GM18508 (cell line): Measurements from ENCODE around the gene BABAM2.
"Not testable (repeated sequence)": the region's sequence is repeated elsewhere in the genome, so short reads cannot be mapped to it uniquely, and the experiment has no call there.

Source experiments
- ATAC-seq: cut with Tn5 transposase; IDR thresholded peaks from one replicate; pipeline ENCODE4 v1.9.1; 2021; ENCODE audit warnings: moderate number of reproducible peaks; ENCODE audit not compliant: insufficient read depth, unreplicated experiment

BABAM2 gene

DNA sequence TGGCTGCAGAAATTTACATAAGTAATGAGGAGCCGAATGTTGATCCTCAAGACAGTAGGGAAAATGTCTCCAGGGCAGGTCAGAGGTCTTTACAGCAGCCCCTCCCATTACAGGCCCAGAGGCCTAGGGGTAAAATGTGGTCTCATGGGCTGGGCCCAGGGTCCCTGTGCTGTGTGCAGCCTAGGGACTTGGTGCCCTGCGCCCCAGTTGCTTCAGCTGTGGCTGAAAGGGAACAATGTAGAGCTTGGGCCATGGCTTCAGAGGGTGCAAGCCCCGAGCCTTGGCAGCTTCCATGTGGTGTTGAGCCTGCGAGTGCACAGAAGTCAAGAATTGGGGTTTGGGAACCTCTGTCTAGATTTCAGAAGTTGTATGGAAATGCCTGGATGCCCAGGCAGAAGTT lies 77.5 kb downstream of the BABAM2 start:
- not testable (repeated sequence) for ATAC-seq

DNA sequence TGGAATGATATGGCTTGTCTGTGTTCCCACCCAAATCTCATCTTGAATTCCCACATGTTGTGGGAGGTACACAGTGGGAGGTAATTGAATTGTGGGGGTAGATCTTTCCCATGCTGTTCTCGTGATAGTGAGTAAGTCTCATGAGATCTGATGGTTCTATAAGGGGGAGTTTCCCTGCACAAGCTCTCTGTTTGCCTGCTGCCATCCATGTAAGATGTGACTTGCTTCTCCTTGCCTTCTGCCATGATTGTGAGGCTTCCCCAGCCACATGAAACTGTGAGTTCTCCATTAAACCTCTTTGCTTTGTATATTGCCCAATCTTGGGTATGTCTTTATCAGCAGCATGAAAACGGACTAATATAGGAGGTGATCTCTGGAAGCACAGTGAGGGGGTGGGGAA lies 78.4 kb downstream of the BABAM2 start:
- not testable (repeated sequence) for ATAC-seq

DNA sequence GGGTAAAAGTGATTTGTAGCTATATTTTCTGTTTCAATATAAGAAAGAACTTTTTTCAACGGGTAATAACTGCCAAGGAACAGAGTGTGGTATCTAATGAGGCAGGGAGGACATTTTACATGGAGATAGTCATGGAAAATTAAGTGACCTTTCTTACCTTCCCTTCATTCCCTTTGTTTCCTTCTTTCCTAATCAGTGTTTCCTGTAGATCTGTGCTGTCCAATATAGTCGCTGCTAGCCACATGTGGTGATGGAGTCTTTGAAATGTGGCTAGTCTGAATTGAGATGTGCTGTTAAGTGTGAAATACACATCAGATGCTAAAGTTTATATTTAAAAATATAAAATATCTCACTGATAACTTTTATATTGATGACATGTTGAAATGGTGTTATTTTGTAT lies 81.8 kb downstream of the BABAM2 start:
- no peak for ATAC-seq

DNA sequence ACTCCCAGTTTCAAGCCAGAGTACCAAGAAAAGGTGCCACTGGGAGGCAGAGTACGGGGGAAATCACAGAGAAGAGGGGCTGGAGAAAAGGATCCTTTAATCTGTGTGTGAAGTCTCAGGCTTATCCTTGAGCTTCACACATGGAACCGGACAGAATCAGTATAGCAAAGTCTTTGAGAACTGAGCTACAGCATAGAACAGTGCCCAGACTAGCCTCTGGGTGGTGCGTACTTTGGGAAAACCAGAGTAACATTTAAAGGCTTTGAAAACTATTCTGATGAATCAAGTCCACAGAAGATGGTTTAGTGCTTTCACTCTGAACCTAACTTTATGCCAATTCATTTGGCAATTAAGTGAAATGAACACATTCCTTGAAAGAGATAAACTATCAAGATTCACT lies 83.1 kb downstream of the BABAM2 start:
- ATAC-seq, result no peak

DNA sequence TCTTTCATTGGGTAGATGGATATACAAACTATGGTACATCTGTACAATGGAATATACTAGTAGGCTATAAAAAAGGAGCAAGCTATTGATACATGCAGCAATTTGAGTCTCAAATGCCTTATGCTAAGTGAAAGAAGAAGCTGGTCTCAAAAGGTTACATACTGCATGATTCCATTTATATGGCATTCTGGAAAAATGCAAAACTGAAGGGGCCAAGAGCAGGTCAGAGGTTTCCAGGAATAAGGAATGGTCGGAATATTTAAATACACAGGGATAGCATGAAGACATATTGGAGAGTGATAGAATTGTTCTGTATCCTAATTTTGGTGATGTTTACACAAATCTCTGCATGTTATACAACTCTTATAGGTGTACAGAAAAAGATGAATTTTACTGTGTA lies 85.8 kb downstream of the BABAM2 start:
- no peak for ATAC-seq

DNA sequence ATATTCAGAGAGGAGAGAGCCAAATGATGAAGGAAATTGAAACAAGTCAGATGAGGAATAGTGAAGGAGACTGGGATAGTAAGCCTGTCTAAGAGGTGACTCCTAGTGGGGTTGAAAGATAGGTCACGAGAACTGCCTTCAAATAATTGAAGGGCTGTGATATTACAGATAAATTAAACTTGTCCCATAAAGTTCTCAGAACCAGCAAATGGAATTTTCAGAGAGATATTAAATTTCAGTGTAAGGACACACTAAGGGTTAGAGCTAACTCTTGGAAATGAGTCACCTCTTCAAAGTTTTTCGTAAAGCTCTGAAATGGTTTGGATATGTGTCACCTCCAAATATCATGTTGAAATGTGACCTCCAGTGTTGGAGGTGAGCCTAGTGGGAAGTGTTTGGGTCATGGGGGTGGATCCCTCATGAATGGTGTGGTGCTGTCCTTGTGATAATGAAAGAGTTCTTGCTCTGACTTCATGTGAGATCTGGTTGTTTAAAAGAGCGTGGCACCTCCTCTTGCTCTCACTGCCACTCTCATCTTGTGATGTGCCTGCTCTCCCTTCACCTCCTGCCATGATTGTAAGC lies 87.3 kb downstream of the BABAM2 start:
- no peak for ATAC-seq

DNA sequence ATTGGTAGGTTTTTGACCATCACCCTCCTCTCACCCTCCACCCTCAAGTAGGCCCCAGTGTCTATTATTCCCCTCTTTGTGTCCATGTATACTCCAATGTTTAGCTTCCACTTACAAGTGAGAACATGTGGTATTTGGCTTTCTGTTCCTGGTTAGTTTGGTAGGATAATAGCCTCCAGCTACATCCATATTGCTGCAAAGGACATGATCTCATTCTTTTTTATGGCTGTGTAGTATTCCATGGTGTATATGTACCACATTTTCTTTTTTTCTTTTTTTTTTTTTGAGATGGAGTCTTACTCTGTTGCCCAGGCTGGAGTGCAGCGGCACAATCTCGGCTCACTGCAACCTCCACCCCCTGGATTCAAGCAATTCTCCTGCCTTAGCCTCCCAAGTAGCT lies 88.2 kb downstream of the BABAM2 start:
- not testable (repeated sequence) for ATAC-seq

DNA sequence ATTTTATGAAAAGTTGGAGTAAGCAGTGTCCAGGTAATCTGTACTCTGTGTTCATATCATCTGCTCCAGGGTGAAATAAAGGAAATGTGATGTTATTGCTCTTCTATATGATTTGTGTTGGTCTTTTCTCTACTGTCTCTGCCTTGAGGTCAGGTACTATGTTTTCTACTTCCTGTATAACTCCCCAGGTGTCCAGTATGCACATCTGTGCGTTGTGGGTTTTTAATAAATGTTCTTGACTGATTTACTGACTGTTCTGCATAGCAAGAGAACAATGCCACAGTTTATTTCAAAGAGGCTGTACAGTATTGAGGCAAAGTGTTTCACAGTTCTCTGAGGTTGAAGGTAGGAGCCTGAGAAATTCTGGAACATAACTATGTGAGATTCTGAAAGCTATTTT lies 89.7 kb downstream of the BABAM2 start:
- no peak for ATAC-seq

DNA sequence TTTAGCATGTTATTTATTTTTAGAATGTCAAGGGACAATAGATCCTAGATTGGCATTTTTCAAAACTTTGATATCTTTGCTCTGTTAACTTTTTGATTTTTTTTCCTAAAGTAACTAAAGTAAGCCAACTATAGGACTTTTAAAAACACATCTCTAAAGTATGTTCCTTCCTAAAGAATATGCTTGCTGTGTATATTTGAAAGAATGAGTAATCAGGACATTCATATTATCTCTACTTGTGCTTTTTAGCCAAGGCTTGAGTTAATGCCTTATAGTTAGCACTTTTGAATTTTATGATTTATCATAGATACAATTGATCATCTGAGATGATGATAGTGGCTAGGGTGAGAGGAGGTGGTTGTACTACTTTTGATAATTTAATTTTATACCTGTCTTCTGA lies 93.6 kb downstream of the BABAM2 start:
- ATAC-seq, result no peak

DNA sequence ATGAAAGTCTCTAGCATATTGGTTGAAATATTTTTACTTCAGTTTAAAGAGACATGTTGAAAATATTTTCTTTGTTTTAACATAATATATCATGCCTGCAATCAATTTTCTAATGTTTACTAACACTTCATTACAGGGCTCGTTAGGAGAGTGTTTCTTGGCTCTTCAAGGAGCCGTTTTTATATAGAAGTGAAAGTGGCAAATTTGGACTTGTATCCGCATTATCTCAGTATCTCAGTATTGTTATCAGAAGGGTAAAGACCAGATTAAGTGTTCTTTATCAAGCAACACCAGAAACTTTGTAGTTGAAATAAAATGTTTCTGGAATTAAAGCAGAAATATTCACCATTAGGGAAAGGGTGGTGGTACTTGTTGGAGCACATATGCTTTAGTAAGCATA lies 97.8 kb downstream of the BABAM2 start:
- no peak for ATAC-seq

DNA sequence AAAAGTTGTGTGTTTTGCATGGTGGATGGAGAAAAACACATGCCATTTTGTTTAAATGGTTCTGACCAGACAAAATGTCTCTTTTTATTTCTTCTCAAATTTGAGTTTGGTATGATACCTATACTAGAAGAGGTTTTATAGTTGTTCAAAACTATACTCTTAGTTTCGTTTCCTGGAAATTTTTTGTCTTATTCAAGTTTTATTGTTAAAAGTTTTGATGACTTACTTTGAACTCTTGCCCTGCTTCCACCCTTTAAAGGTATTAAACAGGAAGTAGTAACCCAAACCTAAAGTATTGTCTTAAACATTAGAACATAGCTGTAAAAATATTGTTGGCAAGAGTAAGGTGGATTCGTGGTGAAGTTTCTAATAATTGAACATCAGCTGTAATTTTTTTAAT lies 98.2 kb downstream of the BABAM2 start:
- no peak for ATAC-seq

DNA sequence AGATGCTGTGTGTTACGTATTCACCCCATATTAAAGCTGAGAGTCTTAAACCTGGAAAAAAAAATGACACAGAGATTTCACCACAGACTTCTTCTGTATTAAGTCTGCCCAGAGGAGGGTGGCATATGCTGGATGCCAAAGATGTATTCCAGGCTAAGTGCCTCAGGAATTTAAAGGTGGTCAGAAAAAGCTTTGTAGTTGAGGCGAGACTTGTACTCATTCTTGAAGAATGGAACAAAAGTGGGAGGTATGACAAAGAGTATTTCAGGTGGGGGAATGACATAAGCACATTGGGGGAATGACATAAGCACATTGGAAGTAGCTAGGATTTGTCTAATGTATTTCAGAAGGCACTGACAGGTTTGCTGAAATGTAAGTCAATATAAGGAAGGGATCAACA lies 98.6 kb downstream of the BABAM2 start:
- ATAC-seq, result no peak

DNA sequence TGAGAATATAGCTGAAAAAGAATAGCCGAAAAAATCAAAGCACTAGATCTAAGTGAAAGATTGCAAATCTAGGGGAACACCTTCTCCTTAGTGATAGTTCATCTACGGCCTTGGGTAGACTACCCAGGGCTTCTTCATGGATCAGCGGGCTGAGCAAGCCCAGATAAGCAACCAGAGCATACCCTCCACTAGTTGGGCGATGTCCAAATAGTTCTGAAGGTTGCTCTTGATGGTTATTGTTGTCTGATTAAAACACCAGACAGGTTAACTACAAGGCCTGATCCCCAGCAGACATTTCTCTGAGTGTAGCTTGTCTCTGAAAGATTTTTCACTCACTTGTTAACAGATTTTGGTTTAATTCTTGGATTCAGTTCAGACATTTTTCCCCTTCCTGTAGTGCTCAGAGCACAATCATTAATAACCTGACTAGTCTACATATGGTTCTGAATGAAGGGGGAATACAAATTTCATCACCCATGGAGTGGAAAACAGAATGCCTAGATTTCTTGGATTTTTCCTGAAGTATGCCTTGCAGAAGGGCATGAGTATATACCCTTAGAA lies 99.6 kb downstream of the BABAM2 start:
- ATAC-seq, result no peak

DNA sequence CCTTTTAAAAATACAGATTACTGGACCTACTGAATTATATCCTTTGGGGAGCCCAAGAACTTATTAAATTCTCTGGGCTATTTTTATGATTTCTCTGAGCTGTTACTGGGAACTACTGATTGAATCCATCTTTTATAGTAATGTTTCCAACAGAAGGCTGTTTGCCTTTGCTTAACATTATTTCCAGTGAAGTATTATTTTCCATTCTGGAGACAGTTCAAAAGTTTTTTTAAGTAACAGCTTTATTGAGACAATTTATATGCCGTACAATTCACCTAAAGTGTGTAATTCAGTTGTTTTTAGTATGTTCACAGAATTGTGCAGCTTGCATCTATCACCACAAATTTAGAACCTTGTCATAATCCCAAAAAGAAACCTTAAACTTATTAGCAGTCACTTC lies 100.6 kb downstream of the BABAM2 start:
- no peak for ATAC-seq

DNA sequence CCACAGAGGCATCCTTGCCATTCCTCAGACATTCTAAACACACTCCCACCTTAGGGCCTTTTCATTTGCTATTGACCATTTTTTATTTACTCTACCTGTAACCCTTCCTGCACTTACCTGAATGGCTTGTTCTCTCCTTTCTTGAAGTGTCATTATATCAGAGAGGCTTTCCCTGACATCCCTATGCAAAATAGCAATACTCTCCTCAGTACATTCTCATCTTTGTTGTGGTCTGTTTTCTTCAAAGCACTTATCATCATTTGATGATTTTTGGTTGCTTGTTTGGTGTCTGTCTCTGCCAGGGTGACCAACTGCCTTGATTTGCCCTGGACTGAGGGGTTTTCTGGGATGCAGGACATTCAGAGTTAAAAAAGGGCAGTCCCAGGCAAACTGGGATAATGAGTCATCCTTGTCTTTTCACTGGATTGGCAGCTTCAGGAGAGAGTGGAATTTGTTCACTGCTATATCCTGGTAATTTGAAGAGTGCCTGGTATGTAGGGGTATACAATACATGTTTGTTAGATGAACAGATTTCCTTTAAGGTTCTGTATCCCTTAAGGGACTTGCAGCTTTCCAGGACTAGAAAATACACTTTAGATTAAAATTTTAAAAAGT lies 102.4 kb downstream of the BABAM2 start:
- no peak for ATAC-seq

DNA sequence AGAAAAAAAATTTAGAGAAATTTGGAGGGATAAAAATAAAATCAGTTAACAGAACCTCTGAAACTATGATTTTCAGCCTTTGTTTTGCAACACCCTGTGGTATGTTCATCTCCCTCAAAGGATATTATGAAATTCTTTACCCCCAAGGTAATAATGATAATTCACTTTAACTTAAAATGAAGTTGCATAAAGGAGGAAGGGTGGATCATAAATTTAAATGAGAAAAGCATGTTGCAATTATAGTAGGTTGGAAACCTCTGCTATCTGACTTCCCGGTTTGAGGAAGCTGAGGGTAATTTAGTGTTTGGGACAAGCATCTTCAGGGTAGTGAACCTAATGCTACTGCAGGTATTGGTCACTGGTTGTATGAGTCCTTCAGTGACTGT lies 102.9 kb downstream of the BABAM2 start:
- no peak for ATAC-seq

DNA sequence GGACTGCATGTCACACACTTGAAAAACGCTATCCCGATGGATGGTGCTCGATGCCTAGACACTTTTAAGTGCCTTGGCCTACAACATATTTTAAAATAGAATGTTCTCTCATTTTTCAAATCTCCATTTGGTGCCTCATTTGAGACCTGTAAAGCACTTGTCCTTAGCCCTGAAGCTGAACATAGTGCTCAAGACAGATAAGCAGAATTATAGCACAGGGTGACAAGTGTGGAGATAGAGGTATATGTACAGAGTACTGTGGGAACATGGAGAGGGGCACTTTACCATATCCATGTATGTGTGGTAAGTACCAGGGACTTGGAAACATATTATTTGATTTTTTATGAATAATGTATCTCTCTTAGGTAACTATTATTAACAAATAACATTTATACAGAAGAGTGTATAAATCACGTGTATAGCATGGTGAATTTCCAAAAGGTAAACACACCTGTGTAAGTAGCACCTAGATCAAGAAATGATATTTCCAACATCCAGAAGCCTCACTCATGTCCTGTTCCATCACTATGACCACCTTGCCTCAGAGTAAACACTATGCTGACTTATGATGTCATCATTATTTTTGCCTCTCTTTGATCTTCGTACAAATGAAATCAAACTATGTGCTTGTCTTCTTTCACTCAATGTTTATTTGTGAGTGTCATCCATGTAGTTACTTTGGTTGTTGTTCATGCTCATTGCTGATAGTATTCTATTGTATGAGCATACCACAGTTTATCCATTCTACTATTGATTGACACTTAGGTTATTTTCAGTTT lies 103.6 kb downstream of the BABAM2 start:
- ATAC-seq, result no peak

DNA sequence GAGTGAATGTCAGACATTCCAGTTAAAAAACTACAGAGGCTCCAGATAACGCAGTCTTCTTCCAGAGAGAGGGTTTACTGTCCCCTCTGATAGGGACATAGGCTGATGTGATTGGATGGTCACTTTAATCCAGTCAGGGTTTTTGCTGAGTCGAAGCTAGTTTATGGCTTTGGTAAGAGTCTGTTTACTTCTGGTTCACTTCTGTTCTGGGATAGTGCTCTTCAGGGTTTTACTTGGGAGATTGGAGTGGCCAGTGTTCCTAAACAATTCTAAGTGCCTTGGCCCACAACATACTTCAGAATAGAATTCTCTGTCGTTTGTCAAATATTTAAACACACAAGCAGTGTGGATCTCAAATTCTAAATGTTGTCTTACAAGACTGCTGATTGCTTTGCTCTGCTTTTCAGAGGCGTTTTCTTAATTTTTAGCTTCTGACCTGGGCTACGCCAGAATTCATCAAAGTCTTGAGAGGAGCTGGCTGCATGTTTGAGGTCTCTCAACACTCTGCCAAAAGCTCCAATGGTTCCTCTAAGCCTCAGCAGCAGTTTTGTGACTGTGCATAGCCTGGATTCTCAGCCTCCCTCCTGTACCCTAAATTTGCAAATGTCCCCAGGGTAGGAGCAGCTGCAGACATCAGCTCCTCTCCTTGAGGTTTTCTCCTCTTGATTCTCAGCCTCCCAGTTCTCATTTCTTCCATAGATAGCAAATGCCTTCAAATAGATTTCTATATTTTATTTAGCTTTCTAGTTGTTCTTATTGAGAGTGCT lies 105.8 kb downstream of the BABAM2 start:
- ATAC-seq, result no peak

DNA sequence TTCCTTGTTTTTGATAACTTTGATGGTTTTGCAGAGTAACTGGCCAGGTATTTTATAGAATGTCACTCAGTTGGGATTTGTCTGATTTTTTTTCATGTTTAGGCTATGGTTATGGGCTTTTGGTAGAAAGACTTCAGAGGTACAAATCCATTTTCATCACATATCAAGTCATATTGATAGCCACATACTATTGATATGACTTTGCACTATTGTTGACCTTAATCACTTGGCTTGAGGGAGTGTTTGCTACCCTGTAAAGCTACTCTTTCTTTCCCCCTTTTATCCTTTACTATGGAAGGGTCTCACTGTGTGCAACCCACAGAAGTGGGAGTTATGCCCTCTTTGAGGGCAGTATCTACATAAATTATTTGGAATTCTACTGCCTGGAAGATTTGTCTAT lies 109.8 kb downstream of the BABAM2 start:
- ATAC-seq, result no peak

DNA sequence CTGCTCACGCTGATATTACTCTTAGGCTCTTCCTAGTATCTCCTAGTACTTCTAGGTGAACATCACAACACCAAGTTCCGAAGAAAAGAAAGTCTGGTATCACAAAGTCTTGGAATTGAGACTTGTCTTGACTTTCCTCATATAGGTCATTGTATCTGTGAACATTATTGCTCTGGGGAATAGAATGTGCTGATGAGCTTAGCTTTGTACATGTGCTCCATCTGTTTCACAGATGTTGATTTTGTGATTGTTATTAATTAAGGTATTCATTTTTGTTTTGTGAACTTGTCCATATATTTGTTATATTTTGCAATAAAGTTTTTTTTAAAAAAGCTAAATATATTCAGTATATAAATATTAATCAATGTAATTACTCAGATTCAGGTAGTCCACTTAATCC lies 111.7 kb downstream of the BABAM2 start:
- no peak for ATAC-seq

DNA sequence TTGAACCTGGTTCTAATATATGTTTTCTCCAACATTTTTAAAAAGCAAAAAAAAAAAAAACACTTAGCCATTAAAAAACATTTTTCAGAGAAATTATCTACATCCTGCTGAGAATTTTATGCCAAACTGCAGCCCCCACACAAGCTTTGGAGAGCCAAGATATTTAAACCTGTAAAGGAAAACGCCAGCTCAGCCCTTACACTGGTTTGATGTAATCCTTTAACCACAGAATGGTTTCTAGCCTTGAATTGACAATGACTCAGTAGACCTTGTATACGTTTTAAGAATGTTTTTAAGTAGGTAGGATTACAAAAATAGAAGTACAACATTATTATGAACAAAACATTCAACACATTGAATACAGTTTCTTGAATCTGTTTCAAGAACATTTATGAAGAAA lies 113.6 kb downstream of the BABAM2 start:
- ATAC-seq, result no peak
